Stimulated activated CD4-positive, alpha-beta T cell treated with anti-CD3 and anti-CD28 coated beads, Interleukin-12 subunit alpha, Interleukin-12 subunit beta, amount 100 ng/mL, for 4 hours (primary cell): ENCODE measurements around the gene FAM240A.

Experiments
- DNase-seq: peaks from one replicate; pipeline ENCODE4 v3.0.0-alpha.2; 2020

The FAM240A gene

DNA sequence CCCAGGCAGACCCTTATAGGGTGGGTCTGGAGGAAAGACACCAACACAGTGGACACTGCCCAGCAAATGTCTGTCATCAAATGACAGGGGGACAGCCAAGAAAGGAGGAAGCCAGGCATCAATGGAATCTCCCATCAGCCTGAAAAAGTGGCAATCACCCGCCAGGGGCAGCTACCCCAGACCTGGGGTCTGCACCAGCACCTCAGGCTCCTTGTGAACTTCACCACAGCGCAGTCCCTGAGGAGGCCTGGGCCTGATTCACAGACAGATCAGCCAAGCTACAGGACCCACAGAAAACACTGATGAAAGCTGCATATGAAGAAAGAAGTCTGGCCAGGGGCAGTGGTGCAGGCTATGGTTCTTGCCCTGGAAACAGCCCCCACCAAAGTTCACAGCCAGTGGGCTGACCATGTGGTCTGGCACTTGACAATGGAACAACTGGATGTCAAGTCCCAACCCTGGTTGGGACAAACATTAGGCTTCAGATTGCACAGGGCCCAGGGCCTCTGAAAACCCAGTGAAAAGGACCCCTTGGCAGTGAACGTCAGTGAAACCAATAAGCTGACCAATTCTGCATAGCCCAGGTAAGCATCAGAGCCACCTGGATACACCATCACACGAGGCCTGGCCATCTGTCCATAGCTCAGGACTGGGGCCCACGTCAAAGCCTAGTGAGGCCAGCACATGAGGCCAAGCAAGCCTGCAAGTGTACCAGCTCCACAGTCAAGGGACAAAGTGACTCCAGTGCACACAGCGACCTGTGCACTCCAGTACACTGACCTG lies 52.1 kb downstream of the FAM240A start:
- DNase-seq: no peak

DNA sequence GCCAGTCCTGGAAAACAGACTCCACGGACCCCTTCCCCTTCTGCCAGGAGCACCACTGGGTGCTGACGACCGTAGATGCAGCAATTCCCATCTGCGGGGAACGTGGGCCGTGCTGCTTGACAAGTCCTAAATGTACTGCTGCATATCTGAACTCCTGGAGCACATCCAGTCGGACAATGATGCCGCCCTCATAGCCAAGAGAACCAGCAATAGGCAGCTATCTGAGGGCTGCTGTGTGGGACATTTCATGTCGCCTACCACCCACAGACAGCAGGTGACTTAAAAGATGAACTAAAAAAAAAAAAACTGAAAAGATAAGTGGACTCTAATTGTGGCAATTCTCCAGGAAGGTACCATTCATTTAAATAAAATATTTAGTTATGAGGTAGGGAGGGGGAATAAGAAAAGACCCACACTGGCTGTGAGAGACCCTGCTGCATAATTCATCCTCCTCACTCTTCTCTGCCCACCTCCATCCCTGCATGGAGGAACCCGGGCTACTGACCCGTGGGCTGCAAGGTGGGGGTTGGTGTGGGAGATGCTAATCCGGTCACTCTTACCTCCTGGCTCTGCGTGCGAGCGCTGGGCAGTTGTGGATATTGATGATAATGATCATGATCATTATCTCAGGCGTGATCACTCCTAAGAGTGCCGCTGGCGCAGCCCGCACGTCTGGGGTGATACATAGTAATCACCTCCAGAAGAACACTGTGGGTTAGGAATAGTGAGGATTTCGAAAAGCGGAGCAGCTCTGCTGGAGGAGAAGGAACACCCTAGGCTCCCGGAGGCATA lies 52.8 kb downstream of the FAM240A start:
- no peak for DNase-seq

DNA sequence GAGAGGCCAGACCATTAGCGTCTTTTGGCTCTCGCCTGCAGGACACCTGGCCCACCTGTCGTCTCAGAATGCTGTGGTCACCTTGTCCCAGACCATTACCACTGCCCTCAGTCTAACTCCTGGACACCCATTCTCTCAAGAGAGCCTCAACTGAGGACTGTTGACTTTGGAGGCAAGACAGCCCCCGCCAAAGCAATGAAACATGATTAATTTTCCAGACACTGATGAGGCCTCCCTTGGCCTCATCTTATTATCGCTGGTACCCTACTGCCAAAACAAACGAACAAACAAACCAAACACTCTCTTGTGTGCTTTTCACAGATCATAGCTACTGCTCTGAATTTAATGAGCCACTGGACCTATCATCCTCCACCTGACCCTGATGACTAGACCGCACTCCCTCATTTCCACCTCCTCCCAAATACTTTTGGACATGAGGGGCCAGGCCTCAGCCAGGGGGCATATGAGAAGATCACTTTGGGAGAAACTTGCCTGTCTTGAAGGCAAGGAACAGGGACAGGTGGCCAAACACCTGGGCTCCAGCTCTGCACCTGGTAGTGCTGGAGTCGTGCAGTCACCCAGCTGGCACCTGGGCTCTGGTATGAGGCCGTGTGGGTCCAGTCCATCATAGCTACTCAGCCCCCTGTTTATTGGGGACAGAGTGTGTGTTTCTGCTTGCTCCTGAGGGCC lies 53.6 kb downstream of the FAM240A start:
- DNase-seq: no peak

DNA sequence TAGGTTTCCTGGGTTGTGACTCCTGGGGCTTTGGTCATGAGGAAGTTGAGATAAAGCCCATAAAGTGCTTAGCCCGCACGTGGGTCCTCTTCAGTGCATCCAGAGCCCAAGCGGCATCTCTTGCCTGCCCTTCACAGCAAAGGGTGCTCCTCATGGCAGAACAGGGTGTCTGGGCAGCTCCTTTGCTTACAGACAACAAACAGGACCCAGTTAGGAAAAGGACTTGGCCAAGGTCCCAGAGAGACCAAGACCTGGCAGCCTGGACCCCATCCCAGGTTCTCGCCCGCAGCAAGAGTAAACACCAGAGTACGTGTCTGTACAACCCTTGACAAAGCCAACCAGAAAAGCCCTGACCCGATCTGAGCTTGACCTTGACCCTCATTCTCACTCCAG lies 54.1 kb downstream of the FAM240A start:
- no peak for DNase-seq

GRCh38 chr3:46667061-46667621 lies 54.8 kb downstream of the FAM240A start:
- no peak for DNase-seq

DNA sequence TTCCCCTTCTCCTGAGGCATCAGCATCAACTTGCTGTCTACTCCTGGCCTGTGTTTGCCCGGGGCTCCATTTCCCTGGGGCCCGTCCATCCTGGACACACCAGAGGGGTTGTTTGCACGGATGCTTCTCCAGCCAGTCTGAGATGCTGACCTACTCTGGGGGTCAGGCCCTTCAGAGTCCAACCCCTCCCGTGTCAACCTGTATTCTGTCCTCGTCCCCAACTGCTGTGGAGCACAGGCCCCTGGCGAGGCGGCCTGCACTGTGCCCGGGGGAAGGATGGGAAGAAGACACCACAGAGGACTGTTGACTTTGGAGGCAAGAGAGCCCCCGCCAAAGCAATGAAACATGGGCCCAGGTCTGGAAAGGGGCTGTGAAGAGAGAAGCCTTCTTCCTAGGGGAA lies 55.3 kb downstream of the FAM240A start:
- DNase-seq: no peak

DNA sequence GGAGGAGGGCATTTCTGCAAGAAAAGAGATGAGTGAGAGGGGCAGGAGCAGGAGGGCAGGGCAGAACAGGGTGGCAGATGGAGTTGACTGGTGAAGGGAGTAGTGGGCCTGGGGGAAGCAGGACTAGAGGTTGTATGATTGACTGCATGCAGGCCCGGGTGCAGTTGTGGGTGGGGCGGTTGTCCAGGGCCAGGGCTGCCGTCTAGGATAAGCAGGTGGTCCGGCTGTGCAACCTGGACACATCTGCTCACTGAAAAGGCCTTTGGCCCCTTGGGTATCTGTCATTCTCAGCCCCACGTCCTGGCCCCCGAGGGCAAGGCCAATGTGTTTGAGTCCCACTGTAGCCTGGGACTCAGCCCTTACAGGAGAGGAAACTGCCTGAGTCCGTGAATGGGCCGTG lies 55.8 kb downstream of the FAM240A start:
- no peak for DNase-seq

DNA sequence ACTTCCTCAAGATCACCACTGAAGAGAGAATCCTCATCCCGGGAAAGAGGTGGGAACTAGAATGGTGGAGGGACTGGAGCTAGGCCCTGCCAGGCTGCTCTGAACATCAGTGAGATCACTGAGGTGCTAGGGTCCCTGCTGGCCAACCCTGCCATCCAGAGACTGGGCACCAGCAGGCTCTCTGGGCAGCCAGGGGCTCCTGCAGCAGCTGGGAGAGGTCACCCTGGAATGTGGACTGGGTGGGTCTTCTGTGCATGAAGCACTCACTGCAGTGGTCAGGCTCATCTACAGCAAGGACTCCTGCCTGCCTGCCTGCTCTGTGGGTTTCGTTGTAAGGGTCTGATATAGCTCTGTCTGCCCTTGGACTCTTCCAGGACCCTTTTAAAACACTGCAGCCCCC lies 56.3 kb downstream of the FAM240A start:
- no peak for DNase-seq

DNA sequence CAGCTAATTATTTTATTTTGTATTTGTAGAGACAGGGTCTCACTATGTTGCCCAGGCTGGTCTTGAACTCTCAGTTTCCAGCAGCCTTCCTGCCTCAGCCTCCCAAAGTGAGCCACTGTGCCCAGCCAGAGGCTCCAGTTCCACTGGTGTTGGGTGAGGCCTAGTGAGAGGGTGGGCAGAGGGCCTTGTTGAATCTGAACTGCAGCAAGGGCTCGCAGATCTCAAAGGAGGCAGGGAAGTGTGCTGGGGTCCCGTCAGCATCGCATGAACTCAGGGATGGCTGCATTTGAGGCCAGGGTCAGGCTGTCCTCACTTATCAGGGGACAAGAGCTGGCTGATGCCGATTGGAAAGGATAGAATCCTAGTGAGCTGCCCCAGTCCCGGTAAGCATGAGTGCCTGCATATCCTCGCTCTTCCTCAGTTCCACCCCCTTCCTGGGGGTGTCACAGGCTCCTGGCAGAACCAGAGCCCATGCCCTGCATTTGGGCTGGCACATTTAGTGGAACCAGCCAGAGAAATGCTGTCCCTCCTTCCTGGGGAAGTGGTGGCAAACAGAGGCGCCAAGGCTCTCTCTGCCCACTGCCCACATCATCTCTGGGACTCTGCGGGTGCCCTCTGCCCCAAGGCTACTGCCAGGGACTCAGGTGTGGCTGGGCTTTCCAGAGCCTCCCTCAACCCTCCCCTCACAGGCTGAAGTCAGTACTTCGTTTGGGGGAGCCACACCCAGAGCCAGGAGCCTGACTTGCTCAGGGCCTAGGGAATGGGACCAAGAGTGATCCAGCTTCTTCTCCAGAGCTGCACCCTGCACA lies 57.1 kb downstream of the FAM240A start:
- DNase-seq: no peak

GRCh38 chr3:46670000-46670890 lies 57.9 kb downstream of the FAM240A start:
- no peak for DNase-seq

GRCh38 chr3:46670891-46671427 lies 58.6 kb downstream of the FAM240A start:
- no peak for DNase-seq

- no peak for DNase-seq
Measured at GRCh38 chr3:46671541-46672348, 59.4 kb downstream of the FAM240A start.

GRCh38 chr3:46672349-46672695 lies 60.0 kb downstream of the FAM240A start:
- DNase-seq: no peak

- DNase-seq: no peak
Measured at GRCh38 chr3:46673151-46674030, 61.1 kb downstream of the FAM240A start.

DNA sequence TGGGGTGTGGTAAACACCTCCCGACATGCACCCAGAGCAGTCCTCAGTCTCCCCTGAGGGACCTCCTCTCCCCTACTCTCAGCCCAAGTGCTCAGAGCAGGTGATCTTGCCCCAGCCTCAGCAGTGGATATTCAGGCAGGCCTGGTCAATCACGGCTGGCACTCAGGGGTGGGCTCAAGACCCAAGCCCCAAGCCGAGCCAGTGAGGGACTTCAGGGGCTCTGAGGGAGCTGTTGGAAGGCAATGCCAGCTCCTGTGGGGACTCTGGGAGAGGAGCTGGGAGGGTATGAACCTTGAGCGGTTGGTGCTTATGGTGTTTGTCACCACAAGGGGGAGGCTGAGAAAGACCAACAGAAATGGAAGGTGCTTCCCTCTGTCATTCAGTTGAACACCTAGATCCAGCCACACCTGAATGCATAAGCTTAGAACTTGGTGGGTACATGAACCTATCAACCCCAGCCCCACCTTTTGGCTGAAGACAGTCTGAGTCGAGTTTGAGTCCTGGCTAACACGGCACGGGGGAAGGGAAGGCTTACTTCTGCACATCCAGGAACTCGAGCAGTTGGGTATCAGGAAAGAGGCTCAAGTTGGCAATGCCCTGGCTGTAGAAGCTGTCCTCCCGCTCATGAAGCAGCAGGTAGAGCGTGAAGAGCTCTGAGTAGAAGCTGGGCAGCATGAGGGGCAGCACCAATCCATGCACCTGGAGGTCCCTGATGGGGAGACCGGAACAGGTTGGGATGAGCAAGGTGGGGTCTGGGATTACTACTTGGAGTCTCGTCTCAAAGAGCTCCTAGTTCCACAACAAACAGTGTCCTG lies 61.9 kb downstream of the FAM240A start:
- no peak for DNase-seq

DNA sequence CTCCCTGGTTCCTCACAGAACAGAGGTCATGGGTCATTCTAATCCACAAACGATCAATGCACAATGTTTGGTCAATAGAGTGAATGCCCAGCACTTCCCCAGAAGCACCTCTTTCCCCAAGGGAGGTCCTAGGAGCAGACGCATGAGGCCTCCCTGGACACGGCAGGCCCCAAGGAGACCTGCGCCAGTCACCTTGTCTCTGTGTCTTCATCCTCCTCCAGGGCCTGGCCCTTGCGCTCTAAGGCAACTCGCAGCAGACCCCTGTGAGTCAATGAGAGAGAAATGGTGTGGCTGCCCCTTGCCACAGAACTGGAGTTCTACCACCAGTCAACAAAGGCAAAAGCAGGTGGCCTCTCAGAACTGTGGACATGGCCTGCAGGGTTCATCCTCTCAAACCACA lies 63.1 kb downstream of the FAM240A start:
- DNase-seq: no peak
